ENCODE results near the gene AKR1C8.
"Not testable (repeated sequence)": the region's sequence is repeated elsewhere in the genome, so short reads cannot be mapped to it uniquely, and the experiment has no call there.

The AKR1C8 gene

DNA sequence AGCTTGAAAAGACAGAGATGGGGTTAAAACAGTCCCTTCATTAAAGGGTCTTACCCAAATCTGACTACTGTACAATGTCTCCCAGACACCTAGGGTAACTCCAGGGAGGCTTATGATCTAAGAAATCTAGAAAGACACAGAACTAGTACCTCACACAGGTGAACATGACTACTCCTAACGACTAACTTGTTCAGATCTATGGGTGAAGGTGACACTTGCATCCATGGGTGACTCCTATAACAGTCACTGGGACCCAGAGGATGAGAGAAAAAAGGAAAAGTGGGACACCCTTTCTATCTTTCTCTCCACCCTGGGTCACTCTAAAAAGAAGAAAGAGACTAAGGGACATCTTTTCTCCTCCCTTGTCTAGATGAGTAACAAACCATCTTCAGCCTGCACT, 19.2 kb downstream of the AKR1C8 start:
- no peak for DNase-seq

DNA sequence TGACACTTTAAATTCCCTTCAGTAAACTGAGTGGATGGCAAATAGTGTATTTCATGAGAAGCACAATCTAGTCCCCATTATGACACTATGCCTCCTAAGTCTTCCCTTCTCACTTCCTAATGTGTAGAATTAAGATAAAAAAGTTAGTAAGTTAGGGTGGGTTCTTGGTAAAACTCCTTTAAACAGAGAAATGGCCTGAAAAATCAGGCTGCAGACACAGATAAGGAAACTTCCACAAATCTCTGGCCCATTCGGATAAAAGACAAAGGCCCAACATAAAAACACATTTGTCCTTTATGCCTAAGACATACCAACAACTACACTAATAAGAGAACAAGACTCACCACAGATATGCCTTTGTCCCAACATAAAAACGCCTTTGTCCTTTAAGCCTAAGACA, 21.5 kb downstream of the AKR1C8 start:
- DNase-seq, result no peak

DNA sequence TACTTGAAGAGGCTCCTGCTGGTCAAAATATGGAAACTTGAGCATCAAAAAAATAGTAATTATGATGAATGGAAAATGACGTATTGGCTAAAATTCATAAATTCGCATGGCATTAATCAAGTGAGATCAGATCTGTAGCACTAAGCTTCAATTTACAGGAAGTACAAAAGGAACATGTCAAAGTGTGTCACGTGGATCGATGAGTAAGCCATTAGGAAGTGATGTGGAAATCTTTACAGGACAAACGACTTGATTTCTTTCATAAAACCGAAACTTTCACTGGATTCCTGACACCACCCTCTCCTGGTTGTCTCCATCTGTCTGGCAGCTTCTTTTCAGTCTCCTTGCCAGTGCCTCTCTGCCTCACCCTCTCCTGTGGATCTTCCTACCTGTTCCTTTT, 25.8 kb downstream of the AKR1C8 start:
- DNase-seq, result no peak

DNA sequence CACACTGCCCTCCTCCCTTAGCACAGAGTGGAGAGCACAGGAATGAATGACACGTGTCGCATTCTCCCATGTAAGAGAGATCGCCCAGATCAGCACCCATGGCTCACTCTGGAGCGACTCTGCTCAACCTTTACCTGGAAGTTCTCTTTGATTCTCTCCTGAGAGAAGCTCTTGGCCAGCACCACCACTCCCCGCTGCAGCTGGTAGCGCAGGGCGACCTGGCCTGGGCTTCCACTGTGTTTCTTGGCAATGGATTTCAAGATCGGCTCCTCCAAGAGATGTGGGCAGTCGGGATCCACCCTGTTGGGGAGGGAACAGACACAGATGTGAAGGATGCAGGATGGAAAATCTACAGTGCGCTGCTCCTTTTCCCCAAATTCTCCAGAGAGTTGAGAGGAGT, 27.4 kb downstream of the AKR1C8 start:
- DNase-seq, result no peak

DNA sequence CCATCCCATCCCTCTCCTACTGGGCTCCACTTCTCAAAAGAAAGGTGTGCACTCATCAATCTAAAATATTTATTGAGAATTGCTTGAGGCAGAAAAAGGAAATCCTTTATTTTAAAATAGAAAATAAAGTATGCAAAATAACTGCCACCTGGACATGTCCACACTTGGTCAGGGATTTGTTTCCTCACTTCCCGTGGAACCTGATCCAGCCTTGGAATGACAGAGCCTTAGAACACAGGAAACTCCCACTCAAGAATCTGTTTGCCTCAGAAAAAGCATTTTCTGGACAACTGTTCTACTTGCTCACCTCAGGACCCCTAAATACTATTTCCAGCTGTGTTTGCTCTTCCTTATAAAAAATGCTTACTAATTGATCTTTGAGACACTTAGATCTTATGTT, 29.0 kb downstream of the AKR1C8 start:
- DNase-seq, result no peak

DNA sequence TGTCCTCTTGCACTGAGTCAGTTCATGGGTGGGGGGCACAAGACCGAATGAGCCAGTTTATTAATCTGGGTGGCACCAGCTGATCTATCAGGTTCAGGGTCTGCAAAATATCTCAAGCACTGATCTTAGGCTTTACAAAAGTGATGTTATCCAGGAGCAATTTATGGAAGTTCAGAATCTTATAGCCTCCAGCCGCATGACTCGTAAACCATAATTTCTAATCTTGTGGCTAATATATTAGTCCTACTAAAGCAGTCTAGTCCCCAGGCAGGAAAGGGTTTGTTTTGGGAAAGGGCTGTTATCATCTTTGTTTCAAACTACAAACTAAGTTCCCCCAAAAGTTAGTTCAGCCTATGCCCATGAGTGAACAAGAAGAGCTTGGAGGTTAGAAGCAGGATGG, 33.9 kb downstream of the AKR1C8 start:
- no peak for DNase-seq

DNA sequence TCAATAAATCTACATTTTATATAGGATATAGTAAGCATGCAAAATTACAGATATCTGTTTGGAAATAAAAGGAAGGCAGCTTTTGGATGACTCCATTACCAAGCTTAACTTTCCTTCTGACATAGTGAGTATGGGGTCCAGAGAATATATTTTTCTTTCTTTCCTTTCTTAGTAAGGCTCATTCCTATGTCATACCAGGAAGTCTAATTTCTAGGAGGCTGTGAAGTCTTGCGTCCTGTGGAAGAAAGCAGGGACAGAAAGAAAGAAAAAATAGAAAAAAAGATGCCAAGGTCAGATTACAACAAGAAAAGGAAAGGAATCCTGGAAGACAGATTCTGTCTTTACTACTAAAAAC, 36.3 kb downstream of the AKR1C8 start:
- DNase-seq, result no peak

DNA sequence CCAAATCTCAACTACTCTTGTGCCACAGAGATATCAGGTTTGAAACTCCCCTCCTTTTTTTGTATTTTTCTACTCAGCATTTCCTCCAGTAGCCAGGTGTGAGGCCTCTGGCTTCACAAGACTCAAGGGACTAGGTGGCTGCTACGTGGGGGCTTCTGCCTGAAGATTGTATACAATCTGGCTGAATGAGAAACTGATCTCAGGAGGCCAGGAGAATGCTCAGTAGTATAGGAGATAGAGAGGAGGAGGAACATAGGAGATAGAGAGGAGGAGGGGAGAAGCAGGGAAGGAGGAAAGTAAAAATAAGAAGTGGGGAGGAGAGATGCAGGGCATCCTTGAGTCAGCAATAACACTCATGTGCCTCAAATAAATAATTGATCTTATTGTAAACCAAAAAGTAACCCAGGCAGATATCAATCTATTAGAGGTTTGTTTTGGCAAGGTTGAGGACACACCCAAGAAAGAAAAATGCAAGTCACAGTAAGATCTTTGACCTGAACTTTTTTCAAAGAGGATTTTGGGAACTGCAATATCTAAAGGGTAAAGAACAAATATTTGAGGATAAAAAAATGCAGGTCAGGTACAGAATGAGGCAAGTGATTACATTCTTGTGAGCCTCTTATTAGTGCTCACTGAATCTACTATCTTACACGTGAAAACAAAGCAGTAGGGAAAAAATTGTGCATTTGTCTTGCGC, 36.8 kb downstream of the AKR1C8 start:
- no peak for DNase-seq

DNA sequence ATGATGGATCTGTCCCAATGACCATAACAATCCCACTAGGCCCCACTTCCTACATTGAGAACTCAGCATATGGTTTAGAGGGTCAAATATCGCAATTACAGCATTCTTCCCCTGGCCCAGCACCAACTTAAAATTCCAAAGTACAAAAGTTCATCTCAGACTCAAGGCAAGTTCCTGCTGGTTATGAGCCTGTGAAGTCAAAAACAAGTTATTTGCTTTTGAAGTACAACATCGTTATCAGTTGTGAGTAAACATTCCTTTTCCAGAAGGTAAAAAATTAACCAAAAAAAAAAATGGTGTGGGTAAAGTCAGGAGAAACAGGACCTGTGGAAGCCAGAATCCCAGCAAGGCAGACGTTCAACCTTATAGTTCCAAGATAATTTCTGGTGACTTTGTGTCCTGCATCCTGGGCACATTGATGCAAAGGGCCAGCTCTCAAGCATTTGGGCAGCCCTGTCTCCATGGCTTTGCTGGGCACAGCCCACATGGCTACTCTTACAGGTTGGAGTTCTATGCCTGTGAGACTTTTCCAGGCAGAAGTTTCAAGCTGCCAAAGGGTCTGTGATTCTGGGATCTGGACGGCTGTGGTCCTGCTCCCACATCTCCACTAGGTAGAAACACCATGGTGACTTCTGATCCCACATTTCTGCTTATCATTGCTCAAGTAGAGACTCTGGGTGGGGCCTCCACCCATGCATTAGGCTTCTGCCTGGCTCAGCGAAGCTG, 37.5 kb downstream of the AKR1C8 start:
- no peak for DNase-seq

DNA sequence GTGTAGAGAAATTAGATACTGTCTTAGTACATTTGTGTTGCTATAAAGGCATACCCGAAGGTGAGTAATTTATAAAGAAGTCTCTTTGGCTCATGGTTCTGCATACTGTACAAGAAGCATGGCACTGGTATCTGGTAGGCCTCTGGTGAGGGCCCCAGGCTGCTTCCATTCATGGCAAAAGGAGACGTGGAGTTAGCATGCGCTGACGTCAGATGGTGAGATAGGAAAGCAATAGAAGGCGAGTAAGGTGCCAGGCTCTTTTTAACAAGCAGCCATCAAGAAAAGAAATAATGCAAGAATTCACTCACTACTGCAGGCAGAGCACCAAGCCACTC, 38.1 kb downstream of the AKR1C8 start:
- no peak for DNase-seq

DNA sequence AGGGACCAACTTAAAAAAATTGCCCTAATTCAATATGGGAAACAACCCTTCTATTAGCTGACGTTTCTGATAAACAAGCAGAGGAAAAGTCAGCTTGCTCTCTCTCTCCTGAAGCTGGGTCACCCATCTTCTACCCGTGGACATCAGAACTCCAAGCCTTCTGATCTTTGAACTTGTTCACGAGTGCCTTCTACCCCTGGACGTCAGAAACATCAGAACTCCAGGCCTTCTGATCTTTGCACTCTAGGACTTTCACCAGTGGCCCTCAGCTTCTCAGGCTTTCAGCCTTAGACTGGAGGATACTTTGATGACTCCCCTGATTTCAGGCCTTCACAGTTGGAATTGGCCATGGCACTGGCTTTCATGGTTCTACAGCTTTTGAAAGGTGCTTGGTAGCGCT, 41.8 kb downstream of the AKR1C8 start:
- DNase-seq, result no peak

DNA sequence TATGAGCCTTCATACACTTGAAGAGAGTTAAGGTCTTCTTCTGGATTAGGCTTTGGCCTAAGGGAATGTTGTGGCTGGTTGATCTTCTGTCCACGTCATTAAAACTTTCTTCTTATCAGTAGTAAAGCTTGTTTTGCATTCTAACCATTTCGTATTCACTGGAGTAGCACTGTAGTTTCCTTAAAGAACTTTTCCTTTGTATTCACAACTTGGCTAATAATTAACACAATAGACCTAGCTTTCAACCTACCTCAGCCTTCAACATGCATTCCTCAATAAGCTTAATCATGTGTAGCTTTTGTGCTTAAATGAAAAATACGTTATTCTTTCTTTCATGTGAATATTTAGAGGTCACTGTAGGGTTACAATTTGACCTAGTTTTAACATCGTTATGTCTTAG, 42.8 kb downstream of the AKR1C8 start:
- no peak for DNase-seq

DNA sequence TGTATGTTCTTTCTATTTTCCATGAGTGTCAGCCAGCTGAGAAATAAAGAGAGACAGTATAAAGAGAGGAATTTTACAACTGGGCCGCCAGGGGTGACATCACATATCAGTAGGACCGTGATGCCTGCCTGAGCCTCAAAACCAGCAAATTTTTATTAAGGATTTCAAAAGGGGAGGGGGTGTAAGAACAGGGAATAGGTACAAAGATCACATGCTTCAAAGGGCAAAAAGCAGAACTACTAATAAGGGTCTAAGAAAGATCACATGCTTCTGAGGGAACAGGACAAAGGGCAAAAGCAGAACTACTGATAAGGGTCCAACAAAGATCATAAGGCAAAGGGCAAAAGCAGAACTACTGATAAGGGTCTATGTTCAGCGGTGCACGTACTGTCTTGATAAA, 47.3 kb downstream of the AKR1C8 start:
- DNase-seq, result not testable (repeated sequence)

DNA sequence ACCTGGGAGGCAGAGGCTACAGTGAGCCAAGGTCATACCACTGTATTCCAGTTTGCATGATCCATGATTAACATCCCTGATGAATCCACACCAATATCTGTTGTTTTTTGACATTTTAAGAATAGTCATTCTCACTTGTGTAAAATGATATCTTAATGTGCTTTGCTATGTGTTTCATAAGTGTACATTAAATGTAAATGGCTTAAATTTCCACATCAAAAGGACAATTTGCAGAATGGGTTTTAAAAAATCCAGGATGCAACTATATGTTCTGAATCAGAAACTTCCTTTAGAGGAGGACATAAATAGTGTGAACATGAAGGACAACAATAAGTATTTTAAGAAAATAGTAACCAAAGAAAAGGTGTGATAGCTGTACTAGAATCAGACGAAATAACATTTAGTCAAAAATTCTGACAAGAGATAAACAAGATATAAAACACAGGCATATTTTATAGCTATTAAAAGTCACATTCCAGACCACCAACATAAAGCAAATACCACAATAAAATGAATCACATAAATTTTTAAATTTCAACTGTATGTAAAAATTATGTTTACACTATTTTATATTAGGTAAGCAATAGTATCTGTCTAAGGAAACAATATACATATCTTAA, 48.4 kb downstream of the AKR1C8 start:
- no peak for DNase-seq

DNA sequence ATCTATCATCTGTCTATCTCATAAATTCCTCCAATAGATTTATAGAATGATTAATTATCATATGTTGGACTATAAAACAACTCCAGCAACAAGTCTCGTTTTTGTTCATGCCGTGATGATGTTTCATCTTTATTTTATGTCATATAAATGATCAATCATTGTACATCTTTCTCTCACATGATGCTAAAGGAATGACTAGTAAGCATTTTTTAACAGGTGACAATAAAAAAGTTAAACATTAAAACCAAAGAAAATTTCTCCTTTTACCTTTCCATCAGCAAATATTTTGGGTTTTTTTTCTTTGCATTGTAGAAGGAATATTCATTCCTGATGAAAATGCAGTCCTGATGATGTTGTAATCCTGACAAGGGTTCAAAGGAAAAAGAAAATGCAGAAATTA, 49.4 kb downstream of the AKR1C8 start:
- DNase-seq, result no peak

DNA sequence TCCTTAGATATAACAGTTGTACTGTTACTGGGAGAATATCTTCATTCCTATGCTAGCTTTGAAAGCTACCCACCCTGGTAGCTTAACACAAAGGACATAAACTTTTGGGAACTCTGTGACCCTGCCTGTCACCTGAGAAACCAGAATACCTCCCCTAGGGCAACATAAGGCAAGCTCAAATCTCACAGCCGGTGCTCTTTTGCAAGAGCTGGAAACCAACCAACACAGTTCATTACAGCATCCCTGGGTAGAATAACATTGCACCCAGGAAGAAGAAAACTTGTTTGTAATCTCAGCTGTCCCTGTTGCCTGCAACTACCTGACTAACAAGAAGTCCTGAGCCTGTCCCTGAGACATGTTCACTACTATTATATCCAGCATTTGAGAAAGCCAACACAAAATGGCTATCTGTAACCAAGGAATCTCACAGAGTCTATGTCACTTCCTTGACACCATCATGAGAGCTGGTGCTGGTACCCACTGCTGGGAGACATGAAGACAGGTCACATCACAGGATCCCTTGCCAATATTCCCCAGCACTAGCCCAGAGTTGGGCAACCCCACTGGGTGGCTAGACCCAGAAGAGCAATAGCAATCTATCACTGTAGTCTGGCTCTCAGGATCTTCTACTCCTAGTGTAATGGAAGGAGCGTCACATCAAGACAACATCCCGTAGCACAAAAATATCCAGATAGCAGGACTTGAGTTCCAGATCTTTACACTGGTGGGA, 59.5 kb downstream of the AKR1C8 start:
- DNase-seq, result no peak

DNA sequence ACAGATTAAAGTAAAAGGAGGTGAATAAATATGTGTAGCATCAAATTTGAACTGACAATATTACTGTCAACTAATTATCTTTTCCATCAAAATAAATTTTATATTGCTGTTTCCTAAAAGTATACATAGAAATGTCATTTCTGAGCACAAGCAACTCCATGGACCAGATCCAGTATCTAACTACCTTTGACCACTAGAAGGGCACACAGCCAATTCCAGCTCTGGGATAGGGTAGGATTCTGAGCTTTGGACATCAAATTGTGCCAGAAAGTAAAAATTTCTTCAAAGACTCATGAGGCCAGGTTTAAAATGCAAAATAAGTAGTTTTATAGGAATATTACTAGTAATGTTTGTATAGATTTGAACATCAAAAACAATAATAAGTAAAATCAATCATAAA, 61.1 kb downstream of the AKR1C8 start:
- DNase-seq, result no peak

DNA sequence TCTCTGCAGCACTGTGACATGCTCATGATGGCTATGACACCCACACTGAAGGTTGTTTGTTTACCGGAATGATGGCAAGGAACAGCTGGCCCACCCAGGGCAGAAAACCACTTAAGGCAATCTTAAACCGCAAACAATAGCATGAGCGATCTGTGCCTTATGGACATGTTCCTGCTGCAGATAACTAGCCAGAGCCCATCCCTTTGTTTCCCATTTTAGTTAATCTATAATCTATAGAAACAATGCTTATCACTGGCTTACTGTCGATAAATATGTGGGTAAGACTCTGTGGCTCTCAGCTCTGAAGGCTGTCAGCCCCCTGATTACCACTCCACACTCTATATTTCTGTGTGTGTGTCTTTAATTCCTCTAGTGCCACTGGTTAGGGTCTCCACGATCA, 65.0 kb downstream of the AKR1C8 start:
- not testable (repeated sequence) for DNase-seq

DNA sequence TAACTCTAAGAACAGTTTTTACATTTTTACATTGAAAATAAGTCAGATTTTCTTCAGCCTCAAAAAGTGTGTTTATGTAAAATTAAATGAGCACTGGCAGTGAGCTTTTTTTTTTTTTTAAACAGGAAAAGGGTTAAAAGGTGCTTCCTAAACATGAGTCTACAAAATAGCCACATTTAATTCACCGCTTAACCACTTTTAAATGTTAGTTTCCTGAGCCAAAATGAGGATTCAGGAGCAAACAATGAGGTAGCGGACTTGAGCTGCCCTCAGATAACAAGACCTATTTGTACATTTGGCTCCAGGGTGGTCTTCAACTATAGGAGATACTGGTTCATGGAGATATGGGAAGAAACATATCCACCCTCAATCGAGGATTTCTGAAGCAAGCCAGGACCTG, 67.9 kb downstream of the AKR1C8 start:
- no peak for DNase-seq

DNA sequence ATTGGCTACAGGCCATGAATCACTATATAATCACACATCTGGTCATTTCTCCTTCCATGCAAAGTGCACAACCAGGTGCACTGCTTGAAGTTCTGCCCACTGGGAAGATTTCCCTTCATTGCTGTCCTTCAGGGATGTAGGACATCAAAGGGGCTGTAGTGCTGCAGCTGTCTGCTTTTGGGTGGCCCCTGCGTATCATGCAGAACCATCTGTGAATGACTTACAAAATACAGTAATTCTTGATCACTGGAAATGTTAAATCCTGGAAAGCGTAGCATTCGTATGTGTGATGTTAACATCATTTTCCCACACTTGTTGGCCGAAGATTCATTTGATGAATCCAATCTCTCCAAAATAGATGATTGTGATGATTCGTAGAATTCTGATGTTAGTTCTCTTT, 68.3 kb downstream of the AKR1C8 start:
- no peak for DNase-seq

DNA sequence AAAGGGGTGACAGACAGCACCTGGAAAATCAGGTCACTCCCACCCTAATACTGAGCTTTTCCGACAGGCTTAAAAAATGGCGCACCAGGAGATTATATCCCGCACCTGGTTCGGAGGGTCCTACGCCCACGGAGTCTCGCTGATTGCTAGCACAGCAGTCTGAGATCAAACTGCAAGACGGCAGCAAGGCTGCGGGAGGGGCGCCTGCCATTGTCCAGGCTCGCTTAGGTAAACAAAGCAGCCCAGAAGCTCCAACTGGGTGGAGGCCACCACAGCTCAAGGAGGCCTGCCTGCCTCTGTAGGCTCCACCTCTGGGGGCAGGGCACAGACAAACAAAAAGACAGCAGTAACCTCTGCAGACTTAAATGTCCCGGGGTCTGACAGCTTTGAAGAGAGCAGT, 75.1 kb downstream of the AKR1C8 start:
- not testable (repeated sequence) for DNase-seq

DNA sequence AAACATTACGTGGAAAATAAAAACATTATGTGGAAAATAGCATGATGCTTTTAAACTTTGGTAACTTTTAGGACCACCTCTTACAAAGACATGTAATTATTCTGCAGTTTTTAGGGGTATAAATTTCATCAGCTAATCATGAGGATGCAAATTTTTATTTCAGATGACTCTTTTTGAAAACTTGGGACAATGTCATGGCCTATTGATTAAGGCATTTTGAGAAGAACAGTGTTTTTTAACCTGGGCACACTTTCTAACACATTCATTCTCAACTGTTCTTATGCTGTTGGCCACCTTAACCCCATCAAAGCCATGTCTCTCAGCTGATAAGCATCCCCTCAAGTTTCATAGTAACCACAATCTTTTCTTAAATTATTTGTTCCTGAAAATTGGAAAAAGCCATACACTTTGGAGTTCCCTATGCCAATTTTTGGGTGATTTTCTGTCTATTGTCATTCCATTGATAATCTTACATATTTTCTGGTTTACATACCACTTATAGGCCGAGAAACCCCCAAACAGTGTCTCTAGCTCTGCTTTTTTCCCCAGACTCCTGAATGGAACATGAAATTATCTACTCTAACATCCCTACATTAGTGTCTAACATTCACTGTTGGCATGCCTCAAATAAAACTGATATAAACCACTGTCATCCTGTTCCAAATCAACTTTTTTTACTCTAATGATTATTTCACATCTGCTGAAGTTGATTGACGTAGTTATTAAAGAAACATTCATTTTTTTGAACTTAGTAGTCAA, 76.1 kb downstream of the AKR1C8 start:
- DNase-seq, result no peak

DNA sequence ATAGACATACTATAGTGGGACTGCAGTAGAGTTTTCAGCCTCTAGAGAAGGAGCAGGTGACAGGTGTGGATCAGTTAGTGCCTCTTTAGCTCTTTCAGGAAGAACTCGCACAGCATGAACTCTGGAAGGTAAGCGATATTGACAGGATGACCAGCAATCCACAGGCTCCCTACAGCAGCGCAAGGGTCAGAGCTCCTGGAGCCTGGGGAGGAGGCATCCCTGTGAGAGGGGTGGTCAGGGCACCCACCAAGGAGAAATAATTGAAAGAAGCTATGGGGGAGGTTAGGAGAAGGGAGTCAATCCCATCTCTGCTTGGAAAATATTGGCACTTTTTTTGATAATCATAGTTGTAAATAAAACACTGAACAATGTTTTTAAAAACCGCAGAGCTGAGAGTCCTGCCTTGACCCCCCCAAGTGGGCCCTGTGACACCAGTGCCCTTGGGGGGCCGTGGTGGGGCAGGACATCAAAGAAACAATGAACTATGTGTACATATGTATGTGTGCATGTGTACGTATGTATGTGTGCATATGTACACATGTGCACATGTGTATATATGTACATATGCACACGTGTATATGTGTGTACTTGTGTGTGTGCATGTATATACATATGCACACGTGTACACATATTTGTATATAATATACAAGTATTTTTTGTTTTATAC, 77.0 kb downstream of the AKR1C8 start:
- DNase-seq, result no peak
